Measurements from ENCODE around the gene RPS27L.

Gene RPS27L

DNA sequence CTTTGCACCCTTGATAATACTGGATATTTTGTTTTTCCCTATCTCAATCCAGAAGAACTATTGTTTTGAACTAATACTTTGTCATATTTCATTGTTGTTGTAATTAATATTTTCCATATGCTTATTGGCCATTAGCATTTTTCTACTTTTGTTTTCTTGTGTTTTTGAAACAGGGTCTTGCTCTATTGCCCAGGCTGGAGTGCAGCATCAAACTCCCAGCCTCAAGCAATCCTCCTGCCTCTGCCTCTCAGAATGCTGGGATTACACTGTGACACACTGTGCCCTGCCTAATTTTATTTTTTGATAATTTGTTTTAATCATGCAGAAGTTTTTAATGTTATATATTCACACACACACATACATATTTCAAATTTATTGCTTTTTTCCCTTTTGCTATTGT is 3.4 kb upstream of the RPS27L start:
- DNase-seq (ENCODE audit: low read depth): no peak
- TF ChIP-seq, protein P1, sequence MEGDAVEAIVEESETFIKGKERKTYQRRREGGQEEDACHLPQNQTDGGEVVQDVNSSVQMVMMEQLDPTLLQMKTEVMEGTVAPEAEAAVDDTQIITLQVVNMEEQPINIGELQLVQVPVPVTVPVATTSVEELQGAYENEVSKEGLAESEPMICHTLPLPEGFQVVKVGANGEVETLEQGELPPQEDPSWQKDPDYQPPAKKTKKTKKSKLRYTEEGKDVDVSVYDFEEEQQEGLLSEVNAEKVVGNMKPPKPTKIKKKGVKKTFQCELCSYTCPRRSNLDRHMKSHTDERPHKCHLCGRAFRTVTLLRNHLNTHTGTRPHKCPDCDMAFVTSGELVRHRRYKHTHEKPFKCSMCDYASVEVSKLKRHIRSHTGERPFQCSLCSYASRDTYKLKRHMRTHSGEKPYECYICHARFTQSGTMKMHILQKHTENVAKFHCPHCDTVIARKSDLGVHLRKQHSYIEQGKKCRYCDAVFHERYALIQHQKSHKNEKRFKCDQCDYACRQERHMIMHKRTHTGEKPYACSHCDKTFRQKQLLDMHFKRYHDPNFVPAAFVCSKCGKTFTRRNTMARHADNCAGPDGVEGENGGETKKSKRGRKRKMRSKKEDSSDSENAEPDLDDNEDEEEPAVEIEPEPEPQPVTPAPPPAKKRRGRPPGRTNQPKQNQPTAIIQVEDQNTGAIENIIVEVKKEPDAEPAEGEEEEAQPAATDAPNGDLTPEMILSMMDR (conservative IDR thresholded peaks at IDR 0.05; ENCODE audit: control insufficient read depth, insufficient read depth, low read depth, low read length): no peak
- no peak overlapping the region for H3K4me3 ChIP-seq (ENCODE audit: control insufficient read depth, low read depth, low read length)

DNA sequence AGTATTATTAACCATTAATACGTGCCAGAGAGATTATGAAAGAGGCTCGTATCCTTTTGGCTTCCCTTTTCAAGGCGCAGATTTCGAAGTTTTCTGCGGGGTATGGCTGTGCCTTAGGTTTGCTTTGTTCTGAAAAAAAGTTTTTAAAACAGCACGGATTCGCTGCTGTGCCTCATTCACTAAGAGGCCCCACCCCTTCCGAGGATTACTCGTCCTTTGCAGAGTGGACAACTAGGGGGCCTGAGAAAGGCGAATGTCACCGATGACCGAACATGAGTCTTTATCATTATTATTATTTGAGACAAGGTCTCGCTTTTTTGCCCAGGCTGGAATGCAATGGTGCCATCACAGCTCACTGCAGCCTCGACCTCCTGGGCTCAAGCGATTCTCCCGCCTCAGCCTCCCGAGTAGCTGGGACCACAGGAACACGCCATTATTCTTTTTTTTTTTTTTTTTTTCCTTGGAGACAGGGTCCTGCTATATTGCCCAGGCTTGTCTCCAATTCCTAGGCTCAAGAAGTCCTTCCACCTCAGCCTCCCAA is 684 bp upstream of the RPS27L start:
- peak overlapping the region; percentile 58 for H3K4me3 ChIP-seq (ENCODE audit: control insufficient read depth, low read depth, low read length)
- peak; percentile 83 for DNase-seq (ENCODE audit: low read depth)
- TF ChIP-seq, protein P1 (conservative IDR thresholded peaks at IDR 0.05; ENCODE audit: control insufficient read depth, insufficient read depth, low read depth, low read length): peak; percentile 35

DNA sequence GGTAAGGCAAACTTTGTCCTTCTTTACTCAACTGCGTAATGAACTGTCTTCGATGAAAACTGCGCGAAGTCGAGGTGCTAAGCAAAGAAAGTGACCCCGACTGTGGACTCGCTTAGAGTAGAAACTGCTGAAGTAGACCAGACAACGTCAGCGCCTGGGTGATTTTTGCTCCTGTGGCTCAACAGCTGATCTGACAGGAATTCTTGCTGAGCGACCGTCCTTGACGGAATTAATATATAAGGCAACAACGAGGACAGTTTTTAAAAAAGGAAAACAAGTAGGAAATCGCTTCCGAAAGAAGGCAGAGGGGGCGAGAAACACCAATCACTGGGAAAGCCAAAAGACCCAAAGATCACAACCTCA is 541 bp downstream of the RPS27L start:
- DNase-seq (ENCODE audit: low read depth): peak; percentile 50
- TF ChIP-seq, protein P1 (conservative IDR thresholded peaks at IDR 0.05; ENCODE audit: control insufficient read depth, insufficient read depth, low read depth, low read length): no peak
- H3K4me3 ChIP-seq (ENCODE audit: control insufficient read depth, low read depth, low read length): peak overlapping the region; percentile 58

DNA sequence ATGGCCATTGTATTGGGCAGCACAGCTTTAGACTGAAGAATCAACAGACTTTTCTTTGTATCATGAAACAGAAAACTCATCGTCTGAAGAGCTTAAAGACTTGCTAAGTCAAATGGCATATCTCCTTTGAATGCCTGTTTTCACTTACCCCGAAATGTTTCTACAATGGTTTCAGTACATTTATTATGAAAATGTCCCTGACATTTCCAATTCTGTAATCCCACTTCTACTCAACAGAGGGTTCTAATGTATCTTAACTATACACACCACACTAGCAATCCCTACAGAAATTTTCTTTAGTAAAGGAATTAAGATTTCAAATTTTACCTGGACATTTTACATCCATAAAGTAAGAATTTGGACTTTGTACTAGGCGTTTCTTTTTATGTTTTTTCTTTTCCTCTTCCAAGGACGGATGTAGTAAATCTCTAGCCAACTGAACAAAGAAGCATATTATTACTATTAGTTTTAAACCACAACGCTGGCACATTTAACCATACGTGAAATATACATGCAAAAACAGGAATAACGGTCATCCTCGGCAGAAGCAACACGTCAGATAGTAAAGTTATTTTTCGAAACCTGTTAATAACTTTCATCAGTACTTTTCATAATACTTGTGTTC is 1.1 kb downstream of the RPS27L start:
- TF ChIP-seq, protein P1 (conservative IDR thresholded peaks at IDR 0.05; ENCODE audit: control insufficient read depth, insufficient read depth, low read depth, low read length): peak; percentile 8
- peak; percentile 16 for DNase-seq (ENCODE audit: low read depth)
- peak overlapping the region; percentile 58 for H3K4me3 ChIP-seq (ENCODE audit: control insufficient read depth, low read depth, low read length)

DNA sequence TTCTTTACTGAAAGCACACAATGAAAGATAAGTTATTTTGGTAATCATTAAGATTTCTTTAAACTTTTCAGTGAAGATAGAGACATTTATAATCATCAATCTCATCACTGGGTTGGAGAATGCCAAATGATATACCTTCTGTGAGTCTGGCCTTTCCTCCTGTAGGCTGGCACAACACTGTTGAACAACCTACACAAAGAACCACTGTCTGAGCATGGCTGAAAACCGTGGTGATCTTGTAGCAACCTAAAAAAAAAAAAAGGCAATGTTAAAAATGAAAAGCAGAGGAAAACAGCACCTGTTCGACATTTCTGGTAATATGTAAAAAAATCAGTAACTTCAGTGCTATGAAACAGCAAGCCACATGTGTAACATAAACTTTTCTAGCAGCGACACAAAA is 1.8 kb downstream of the RPS27L start:
- H3K4me3 ChIP-seq (ENCODE audit: control insufficient read depth, low read depth, low read length): peak overlapping the region; percentile 58
- TF ChIP-seq, protein P1 (conservative IDR thresholded peaks at IDR 0.05; ENCODE audit: control insufficient read depth, insufficient read depth, low read depth, low read length): no peak

DNA sequence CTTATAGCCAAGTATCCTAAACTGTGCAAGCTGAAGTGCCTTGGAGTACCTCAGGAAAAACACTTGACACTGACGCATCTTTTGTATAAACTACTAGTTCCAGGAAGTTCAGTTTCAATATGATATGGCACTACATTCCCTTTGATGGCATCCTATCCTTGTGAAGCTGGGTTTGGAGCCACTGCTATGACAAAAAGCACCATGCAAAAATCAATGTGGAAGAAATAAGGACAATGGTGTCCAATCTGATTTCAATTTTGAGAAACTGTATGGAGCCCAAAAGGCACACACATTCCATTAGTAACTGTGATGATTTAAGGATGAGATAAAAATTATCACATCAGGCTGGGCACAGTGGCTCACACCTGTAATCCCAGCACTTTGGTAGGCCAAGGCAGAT is 5.6 kb downstream of the RPS27L start:
- TF ChIP-seq, protein P1 (conservative IDR thresholded peaks at IDR 0.05; ENCODE audit: control insufficient read depth, insufficient read depth, low read depth, low read length): no peak
- no peak for DNase-seq (ENCODE audit: low read depth)
- H3K4me3 ChIP-seq (ENCODE audit: control insufficient read depth, low read depth, low read length): no peak overlapping the region

More for the DNA sequence above, 1.8 kb downstream of the RPS27L start:
- no peak for DNase-seq (ENCODE audit: low read depth)
